OCI-LY7 (cell line): ENCODE results near the gene CRACDL. TPM values are rescaled to one million over a fixed set of nuclear protein-coding genes. Genes with fewer than 3 reads are reported as not detected.

Experiments used
- BruUV-seq: library from RNA; stranded (reverse); fragments of 400-500 nt; replicated peaks from 2 replicates; lab custom pipeline; 2021; lab: Mats Ljungman, UMichigan
- CTCF ChIA-PET: fragments of 300-600 bp; sonication (Branson Sonifier 250); formaldehyde crosslinking; loops from one replicate; lab custom pipeline; 2022; ENCODE audit warnings: antibody characterized with exemption; ENCODE audit not compliant: unreplicated experiment; lab: Charles Lee
- POLR2A ChIA-PET: fragments of 300-600 bp; sonication (Branson Sonifier 250); formaldehyde crosslinking; loops from one replicate; lab custom pipeline; 2022; ENCODE audit warnings: antibody characterized with exemption; lab: Charles Lee
- DNase-seq: peaks from one replicate; pipeline ENCODE4 v3.0.0-alpha.2; 2015; ENCODE audit warnings: low spot score
- H2AFZ ChIP-seq: fragments of 200-600 bp; sonication (generic), shearing (Covaris generic); 2 replicates; pipeline ENCODE4 v1.6.1; 2014; ENCODE audit warnings: mild to moderate bottlenecking, antibody characterized with exemption, low read length, moderate library complexity
- H3K27ac ChIP-seq: fragments of 200-600 bp; sonication (generic); 2 replicates; pipeline ENCODE4 v1.5.1; 2014; ENCODE audit warnings: mixed run types, low read depth, mild to moderate bottlenecking, moderate library complexity, low read length, inconsistent platforms; ENCODE audit not compliant: poor library complexity, severe bottlenecking
- H3K36me3 ChIP-seq: fragments of 200-600 bp; sonication (generic); 2 replicates; pipeline ENCODE4 v1.6.1; 2014; ENCODE audit warnings: mild to moderate bottlenecking, antibody characterized with exemption, low read length, moderate library complexity, mixed read lengths; ENCODE audit not compliant: insufficient read depth
- H3K4me1 ChIP-seq: fragments of 200-600 bp; sonication (generic); 2 replicates; pipeline ENCODE4 v1.5.1; 2014; ENCODE audit warnings: mild to moderate bottlenecking, low read length; ENCODE audit not compliant: insufficient read depth, poor library complexity, severe bottlenecking
- H3K4me2 ChIP-seq: fragments of 200-600 bp; sonication (generic); 2 replicates; pipeline ENCODE4 v1.6.1; 2014; ENCODE audit warnings: mild to moderate bottlenecking, low read length
- H3K4me3 ChIP-seq: fragments of 200-600 bp; sonication (generic); 2 replicates; pipeline ENCODE4 v1.5.1; 2014; ENCODE audit warnings: mild to moderate bottlenecking, low read depth, low read length; ENCODE audit not compliant: poor library complexity, severe bottlenecking
- H3K79me2 ChIP-seq: fragments of 200-600 bp; sonication (generic); 2 replicates; pipeline ENCODE4 v1.6.1; 2016; ENCODE audit warnings: low read depth, mild to moderate bottlenecking, low read length, moderate library complexity, mixed read lengths; ENCODE audit not compliant: insufficient read depth
- H3K9me2 ChIP-seq: fragments of 200-600 bp; sonication (generic); 2 replicates; pipeline ENCODE4 v1.6.1; 2016; ENCODE audit warnings: mild to moderate bottlenecking, low read length, mixed read lengths; ENCODE audit not compliant: insufficient read depth
- H3K9me3 ChIP-seq: fragments of 200-600 bp; sonication (generic); 2 replicates; pipeline ENCODE4 v1.6.1; 2014; ENCODE audit warnings: mild to moderate bottlenecking, mixed run types, low read length, mixed read lengths
- H4K20me1 ChIP-seq: fragments of 200-600 bp; sonication (generic); 2 replicates; pipeline ENCODE4 v1.6.1; 2014; ENCODE audit warnings: mild to moderate bottlenecking, antibody characterized with exemption, low read length, moderate library complexity, mixed read lengths; ENCODE audit not compliant: insufficient read depth
- EZH2phosphoT487 ChIP-seq: fragments of 200-600 bp; sonication (generic); IDR thresholded peaks from 2 replicates; pipeline ENCODE4 v1.6.1; 2018; ENCODE audit warnings: low read depth, borderline replicate concordance, mild to moderate bottlenecking, mixed run types, antibody characterized with exemption, low read length, moderate library complexity, mixed read lengths
- intact Hi-C: fragments of 100-400 bp; cut with micrococcal nuclease; formaldehyde crosslinking; loops from one replicate; pipeline ENCODE4 v1.10.0; 2022; ENCODE audit not compliant: unreplicated experiment
- total RNA-seq, 2 experiments: library from RNA; depleted of rRNA in 1 of 2; stranded (reverse); fragments of >200 nt in 1 of 2; shearing (Covaris generic) in 1 of 2; gene quantifications; 2 replicates each; pipeline ENCODE4 v1.2.3, GENCODE V29; 2014 to 2022
- TF ChIP-seq, protein P1 (sequence below): fragments of 200-600 bp; sonication (generic); conservative IDR thresholded peaks from 2 replicates; pipeline ENCODE4 v1.5.1; 2014; ENCODE audit warnings: mild to moderate bottlenecking, antibody characterized with exemption, low read length, moderate library complexity, mixed read lengths

Gene CRACDL
- total RNA-seq, 2 experiments from 2014 or later: 0.03 to 0.13 TPM

DNA sequence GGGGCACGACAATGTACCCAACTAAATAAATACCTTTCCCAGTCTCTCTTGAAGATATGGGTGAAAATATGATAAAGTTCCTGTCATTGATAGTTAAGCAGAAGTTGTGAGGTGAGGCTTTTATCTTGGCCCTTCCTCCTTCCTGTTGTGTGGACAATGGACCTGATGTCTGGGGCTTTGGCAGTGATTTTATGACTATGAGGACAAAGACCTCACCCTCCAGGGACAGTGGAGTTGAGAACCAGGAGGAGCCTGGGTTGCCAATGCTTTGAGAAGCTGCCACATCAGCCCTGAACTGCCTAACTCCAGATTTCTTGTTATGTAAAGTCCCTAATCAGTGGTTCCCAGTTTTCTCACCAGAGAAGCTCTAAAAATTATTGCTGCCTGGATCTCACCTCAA, 184.3 kb downstream of the CRACDL start:
- H3K4me1 ChIP-seq: peaks cover 25% of the 10 kb centered on the region
- no peak for DNase-seq
- TF ChIP-seq EZH2phosphoT487: no peak
- TF ChIP-seq, protein P1, sequence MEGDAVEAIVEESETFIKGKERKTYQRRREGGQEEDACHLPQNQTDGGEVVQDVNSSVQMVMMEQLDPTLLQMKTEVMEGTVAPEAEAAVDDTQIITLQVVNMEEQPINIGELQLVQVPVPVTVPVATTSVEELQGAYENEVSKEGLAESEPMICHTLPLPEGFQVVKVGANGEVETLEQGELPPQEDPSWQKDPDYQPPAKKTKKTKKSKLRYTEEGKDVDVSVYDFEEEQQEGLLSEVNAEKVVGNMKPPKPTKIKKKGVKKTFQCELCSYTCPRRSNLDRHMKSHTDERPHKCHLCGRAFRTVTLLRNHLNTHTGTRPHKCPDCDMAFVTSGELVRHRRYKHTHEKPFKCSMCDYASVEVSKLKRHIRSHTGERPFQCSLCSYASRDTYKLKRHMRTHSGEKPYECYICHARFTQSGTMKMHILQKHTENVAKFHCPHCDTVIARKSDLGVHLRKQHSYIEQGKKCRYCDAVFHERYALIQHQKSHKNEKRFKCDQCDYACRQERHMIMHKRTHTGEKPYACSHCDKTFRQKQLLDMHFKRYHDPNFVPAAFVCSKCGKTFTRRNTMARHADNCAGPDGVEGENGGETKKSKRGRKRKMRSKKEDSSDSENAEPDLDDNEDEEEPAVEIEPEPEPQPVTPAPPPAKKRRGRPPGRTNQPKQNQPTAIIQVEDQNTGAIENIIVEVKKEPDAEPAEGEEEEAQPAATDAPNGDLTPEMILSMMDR: no peak
- H3K4me3 ChIP-seq: no peak overlapping the region
- BruUV-seq: no TSS peak
- ChIA-PET POLR2A (no interaction called here), CTCF (no interaction called here)
- no peaks in the 10 kb centered on the region for H3K9me2 ChIP-seq
- no peak overlapping the region for H2AFZ ChIP-seq
- intact Hi-C loops: no loop called here
- H3K79me2 ChIP-seq: no peaks in the 10 kb centered on the region
- no peak overlapping the region for H3K27ac ChIP-seq
- no peak overlapping the region for H3K4me2 ChIP-seq
- H3K9me3 ChIP-seq: no peaks in the 10 kb centered on the region
- no peaks in the 10 kb centered on the region for H3K36me3 ChIP-seq
- H4K20me1 ChIP-seq: no peaks in the 10 kb centered on the region

DNA sequence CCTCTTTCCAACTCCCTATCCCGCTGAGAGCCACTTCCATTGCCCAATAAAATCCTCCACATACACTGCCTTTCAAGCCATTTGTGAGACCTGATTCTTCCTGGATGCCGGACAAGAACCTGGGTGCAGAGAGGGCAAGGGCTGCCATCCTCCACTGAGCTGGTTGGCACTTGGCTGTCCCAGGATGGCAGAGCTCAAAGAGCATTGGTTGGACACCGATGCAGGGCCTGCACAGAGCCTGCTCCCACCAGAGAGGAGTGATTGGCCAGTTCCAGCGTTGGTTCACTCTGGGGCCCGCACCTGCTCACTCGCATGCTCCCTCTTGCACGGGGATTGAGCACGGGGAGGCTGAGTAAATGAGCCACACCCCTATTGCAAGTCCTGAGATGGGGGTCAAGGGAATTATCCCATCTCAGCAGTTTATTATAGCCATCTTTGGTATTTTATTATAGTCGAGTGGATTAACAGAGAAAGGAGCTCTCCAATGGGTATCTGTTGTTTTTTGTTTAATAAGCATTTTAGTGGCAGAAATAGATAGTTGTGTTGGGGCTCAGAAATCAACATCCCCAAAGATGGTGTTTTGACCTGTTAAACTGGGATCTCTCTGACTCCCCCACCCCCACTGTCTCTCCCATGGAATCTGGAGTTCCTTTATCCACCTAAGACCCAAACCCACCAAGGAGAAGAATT, 185.3 kb downstream of the CRACDL start:
- ChIA-PET CTCF (no interaction called here), POLR2A (no interaction called here)
- H3K27ac ChIP-seq: no peak overlapping the region
- no peaks in the 10 kb centered on the region for H3K9me3 ChIP-seq
- no peaks in the 10 kb centered on the region for H3K9me2 ChIP-seq
- no peaks in the 10 kb centered on the region for H3K79me2 ChIP-seq
- H3K4me1 ChIP-seq: peaks cover 18% of the 10 kb centered on the region
- no peaks in the 10 kb centered on the region for H4K20me1 ChIP-seq
- no peak overlapping the region for H3K4me3 ChIP-seq
- no peaks in the 10 kb centered on the region for H3K36me3 ChIP-seq
- BruUV-seq: no TSS peak
- DNase-seq: no peak
- TF ChIP-seq EZH2phosphoT487: no peak
- TF ChIP-seq, protein P1: no peak
- intact Hi-C loops: no loop called here
- H3K4me2 ChIP-seq: no peak overlapping the region
- H2AFZ ChIP-seq: no peak overlapping the region

DNA sequence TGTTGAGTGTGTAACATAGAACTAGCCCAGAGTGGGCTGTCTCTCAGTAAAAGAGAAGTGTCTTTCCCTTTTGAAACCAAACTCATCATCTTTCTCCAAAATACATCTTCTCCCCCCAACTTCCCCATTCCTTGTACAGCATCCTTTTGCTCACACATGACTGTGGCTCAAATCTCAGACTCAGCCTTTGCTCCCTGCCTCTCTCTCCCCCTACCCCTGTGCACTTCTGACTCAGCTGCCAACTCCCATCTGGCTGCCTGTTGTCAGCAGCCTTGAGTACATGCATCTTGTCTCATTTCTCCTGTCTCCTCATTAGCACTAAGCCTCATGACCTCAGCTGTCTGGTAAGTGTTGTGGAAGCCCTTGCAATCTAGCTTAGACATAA, 187.0 kb downstream of the CRACDL start:
- Histone ChIP-seq H3K27ac (no peak overlapping the region), H4K20me1 (no peaks in the 10 kb centered on the region), H3K4me1 (peaks cover 21% of the 10 kb centered on the region), H2AFZ (peak overlapping the region; percentile 83; the same call in 1 of the 2 replicates), H3K36me3 (no peaks in the 10 kb centered on the region; the same call in 1 of the 2 replicates), H3K9me2 (no peaks in the 10 kb centered on the region), H3K4me2 (peak overlapping the region; percentile 31), H3K9me3 (no peaks in the 10 kb centered on the region), H3K4me3 (no peak overlapping the region), H3K79me2 (no peaks in the 10 kb centered on the region)
- intact Hi-C loops: no loop called here
- TF ChIP-seq EZH2phosphoT487: no peak
- TF ChIP-seq, protein P1: no peak
- DNase-seq: peak; percentile 24
- ChIA-PET CTCF (no interaction called here), POLR2A (interaction anchor here (0.6 kb wide), 1 partner anchor 23 kb away, joined by 3 read pairs; no protein-coding TSS in a partner anchor)
- no TSS peak for BruUV-seq
